Measurements from ENCODE around the gene ZNF141. TPM values are rescaled to one million over a fixed set of nuclear protein-coding genes. Genes with fewer than 3 reads are reported as not detected.

Gene ZNF141
- polyA plus RNA-seq: 5.3 and 6.5 TPM in 2 replicates

DNA sequence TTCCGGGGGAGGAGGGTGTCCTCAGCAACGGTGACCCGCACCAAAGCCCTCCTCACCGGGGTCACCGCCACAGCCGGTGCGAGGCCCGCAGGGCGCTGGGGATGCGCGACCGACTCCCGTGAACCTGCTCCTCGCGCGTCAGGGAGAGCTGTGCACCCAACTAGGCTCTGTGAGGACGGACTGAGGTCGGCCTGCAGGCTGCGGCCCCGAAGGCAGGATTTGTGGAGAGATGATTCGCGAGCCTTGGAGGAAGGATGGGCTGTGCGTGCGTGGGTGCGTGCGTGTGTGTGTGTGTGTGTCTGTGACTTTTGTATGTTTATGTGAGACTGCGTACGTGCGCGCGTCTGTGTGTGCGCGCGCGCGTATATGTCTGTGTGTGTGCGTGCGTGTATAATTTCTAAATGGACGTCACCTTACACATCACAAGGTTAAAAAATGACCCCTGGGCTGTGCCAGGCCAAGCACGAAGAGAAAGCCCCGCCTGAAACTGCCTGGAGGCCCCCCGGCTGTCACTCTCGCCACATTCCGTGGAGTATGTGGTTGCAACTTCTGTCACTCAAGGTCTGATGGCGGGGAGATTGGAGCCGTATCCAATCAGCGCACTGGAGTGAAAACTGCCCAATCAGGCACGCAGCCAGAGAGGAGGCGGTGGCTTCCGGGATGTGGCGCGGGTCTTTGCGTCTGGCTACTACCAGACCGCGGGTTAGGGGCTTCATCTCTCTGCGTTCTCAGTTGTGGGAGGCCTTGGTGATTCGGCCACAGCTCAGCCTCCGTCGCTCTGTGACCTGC is at the start of gene ZNF141:
Gene ZNF141 (plus strand): TSS at position 672 of the 789 bp plus-strand sequence. CDS start 170 bp downstream, outside the sequence.

DNA sequence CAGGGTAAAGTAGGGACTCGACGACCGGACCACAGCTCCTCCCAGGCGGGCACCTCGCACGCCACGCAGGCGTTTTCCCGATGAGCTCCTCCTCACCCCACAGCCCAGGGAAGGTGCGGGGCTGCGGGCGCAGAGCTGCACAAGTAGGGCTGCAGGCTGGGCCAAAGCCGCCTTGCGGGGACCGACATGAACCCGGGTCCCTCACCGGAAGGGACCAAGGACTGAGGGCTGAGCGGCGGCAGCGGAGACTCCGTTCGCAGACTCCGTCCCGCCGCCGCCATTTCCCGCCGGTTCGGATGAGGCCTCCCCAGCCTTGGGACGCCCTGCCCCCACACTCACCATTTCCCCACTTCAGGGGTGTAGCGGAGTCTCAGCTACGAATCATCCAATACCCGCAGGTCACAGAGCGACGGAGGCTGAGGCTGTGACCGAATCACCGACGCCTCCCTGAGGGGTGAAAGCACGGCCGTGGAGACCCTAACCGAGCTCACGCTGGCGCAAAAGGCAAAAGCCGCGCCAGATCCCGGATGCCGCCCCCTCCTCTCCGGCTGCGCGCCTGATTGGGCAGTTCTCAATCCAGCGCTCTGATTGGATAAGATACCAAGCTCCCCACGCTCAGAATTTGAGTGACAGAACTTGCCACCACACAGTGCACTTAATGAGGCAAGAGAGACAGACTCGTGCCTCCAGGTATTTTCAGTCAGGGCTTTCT is 32.5 kb upstream of the ZNF141 start, which contains the start of gene ZNF732:
Gene ZNF732 (minus strand): TSS at position 506 of the 712 bp plus-strand sequence. CDS start 164 bp downstream, at position 342.

Other genes with a start within 250 kb of the ZNF141 start
- gene ZNF718, start 213.3 kb upstream of the ZNF141 start, polyA plus RNA-seq: 3.2 and 5.7 TPM in 2 replicates
- not detected in 2 replicates for gene ZNF732, start 32.3 kb upstream of the ZNF141 start, polyA plus RNA-seq
- gene ZNF721, start 161.3 kb downstream of the ZNF141 start, polyA plus RNA-seq: 54.1 and 54.5 TPM in 2 replicates
- gene PIGG, start 161.4 kb downstream of the ZNF141 start, polyA plus RNA-seq: 31.9 and 34.2 TPM in 2 replicates
- 2.7 TPM in 1 of 2 replicates, not detected in the other for gene TMEM271, start 238.5 kb downstream of the ZNF141 start, polyA plus RNA-seq

All from Purkinje cell (primary cell).